ENCODE results near the gene MYH11.

- TF ChIP-seq POLR2AphosphoS5 (IDR thresholded peaks at IDR 0.05) (no peak), CTCF (IDR thresholded peaks at IDR 0.05) (no peak), POLR2A (IDR thresholded peaks at IDR 0.05) (no peak)
Measured at GRCh38 chr16:15770107-15770506, 86.7 kb downstream of the MYH11 start.
